ENCODE data around the gene HCN2.
A peak's percentile ranks its signal among the peaks of the same experiment; 100 is the strongest.

The HCN2 gene

DNA sequence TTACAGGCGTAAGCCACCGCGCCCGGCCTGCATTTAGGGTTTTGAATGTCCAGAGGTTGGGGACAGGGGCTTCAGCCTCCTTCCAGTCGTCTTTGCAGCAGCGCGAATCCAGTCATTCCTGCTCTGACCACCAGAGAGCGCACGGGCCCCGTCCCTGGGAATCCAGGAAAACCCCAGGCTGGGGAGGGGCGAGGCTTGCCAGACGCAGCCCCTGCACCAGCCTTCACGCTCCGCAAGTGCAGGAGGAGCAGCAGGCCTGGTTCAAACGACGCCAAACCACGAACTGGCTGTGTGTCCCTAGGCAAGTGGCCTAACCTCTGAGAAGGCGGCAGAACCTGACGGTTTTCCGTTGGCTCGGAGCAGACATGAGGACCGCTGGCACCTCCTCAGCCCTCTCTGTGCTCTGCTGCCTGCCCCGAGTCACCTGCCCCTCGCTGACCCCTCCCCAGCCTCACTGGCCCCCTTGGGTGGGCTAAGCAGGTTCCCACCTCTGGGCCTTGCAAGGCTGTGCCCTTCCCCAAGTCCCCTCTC lies 75.3 kb downstream of the HCN2 start:
- ChIA-PET POLR2A (no interaction called here), CTCF (no interaction called here)
- DNase-seq (ENCODE audit: extremely low spot score) = peak; percentile 85
- TF ChIP-seq CTCF (IDR thresholded peaks at IDR 0.05; ENCODE audit: control extremely low read depth, extremely low read depth, low read depth, missing control alignments) = peak; percentile 90
